ENCODE measurements around the gene THOC5. TPM values are rescaled to one million over a fixed set of nuclear protein-coding genes. Genes with fewer than 3 reads are reported as not detected.

THOC5 gene
- total RNA-seq, 6 experiments from 2014 or later = 11.9 to 17.4 (median 14.1) TPM

- 90% methylated on average over 2 of the region's 3 CpGs for WGBS (ENCODE audit: insufficient coverage, low coverage, low lambda C conversion rate, missing lambda C conversion rate)
Observed at GRCh38 chr22:29484642-29485041, 68.9 kb downstream of the THOC5 start.

DNA sequence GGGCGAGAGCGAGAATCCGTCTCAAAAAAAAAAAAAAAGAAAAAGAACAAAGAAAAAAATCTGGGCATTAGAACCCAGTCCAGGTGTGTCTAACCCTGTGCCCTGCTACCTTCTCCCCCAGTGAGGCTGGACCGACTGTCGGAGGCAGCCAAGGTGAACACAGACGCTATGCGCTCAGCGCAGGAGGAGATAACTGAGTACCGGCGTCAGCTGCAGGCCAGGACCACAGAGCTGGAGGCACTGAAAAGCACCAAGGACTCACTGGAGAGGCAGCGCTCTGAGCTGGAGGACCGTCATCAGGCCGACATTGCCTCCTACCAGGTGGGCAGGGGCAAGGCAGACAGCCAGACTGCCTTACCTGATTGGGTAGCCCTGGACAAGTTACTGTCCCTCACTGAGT lies 70.3 kb downstream of the THOC5 start:
- peaks cover 4 to 17% of the 10 kb centered on the region in 2 donors for H3K27me3 ChIP-seq

More at GRCh38 chr22:29484642-29485041, 68.9 kb downstream of the THOC5 start:
- no peak overlapping the region for H3K4me3 ChIP-seq
- TF ChIP-seq, protein P1, sequence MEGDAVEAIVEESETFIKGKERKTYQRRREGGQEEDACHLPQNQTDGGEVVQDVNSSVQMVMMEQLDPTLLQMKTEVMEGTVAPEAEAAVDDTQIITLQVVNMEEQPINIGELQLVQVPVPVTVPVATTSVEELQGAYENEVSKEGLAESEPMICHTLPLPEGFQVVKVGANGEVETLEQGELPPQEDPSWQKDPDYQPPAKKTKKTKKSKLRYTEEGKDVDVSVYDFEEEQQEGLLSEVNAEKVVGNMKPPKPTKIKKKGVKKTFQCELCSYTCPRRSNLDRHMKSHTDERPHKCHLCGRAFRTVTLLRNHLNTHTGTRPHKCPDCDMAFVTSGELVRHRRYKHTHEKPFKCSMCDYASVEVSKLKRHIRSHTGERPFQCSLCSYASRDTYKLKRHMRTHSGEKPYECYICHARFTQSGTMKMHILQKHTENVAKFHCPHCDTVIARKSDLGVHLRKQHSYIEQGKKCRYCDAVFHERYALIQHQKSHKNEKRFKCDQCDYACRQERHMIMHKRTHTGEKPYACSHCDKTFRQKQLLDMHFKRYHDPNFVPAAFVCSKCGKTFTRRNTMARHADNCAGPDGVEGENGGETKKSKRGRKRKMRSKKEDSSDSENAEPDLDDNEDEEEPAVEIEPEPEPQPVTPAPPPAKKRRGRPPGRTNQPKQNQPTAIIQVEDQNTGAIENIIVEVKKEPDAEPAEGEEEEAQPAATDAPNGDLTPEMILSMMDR (IDR thresholded peaks at IDR 0.05) = no peak
- TF ChIP-seq POLR2A (IDR thresholded peaks at IDR 0.05) = no peak
- no peaks in the 10 kb centered on the region for H3K36me3 ChIP-seq
- peaks cover 4 to 14% of the 10 kb centered on the region in 2 donors for H3K27me3 ChIP-seq
- H3K4me1 ChIP-seq = peaks cover 0 to 6% (median 0%) of the 10 kb centered on the region in 4 donors
- DNase-seq (no peak), ATAC-seq (no peak)
- no peak overlapping the region for H3K27ac ChIP-seq
- intact Hi-C loops (cut with DNase I) = no loop called here
- no peaks in the 10 kb centered on the region for H3K9me3 ChIP-seq

DNA sequence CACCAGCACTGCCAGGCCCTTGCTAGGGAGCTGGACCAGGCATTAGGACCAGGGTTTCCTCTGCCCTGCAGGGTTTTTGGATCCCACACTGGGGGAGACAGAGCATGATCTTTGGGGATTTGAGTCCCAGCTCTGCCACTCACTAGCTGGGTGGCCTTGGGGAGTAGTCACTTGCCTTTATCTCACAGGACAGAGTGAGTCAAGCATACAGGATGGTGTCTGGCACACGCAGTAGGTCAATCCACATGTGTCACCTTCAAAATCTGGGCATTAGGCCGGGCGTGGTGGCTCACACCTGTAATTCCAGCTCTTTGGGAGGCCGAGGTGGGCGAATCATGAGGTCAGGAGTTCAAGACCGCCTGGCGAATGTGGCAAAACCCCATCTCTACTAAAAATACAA lies 70.8 kb downstream of the THOC5 start:
- H3K27ac ChIP-seq = no peak overlapping the region
- no peaks in the 10 kb centered on the region for H3K9me3 ChIP-seq
- intact Hi-C loops (cut with DNase I) = no loop called here
- WGBS (ENCODE audit: insufficient coverage, low coverage, low lambda C conversion rate, missing lambda C conversion rate) = 91% methylated on average over 4 of the region's 7 CpGs
- peaks cover 4 to 17% of the 10 kb centered on the region in 2 donors for H3K27me3 ChIP-seq
- no peaks in the 10 kb centered on the region for H3K36me3 ChIP-seq
- TF ChIP-seq, protein P1 (IDR thresholded peaks at IDR 0.05) = no peak
- TF ChIP-seq POLR2A (IDR thresholded peaks at IDR 0.05) = no peak
- peaks cover 0 to 15% (median 0%) of the 10 kb centered on the region in 4 donors for H3K4me1 ChIP-seq
- ATAC-seq = no peak
- no peak overlapping the region for H3K4me3 ChIP-seq
- DNase-seq = no peak

More for the DNA sequence above, 70.3 kb downstream of the THOC5 start:
- H3K4me3 ChIP-seq = no peak overlapping the region
- H3K9me3 ChIP-seq = no peaks in the 10 kb centered on the region
- intact Hi-C loops (cut with DNase I) = no loop called here
- TF ChIP-seq POLR2A (IDR thresholded peaks at IDR 0.05) = no peak
- TF ChIP-seq, protein P1 (IDR thresholded peaks at IDR 0.05) = no peak
- ATAC-seq = no peak
- no peak for DNase-seq
- no peak overlapping the region for H3K27ac ChIP-seq
- WGBS (ENCODE audit: insufficient coverage, low coverage, low lambda C conversion rate, missing lambda C conversion rate) = no CpG with 5 or more reads among the region's 13 CpGs
- peaks cover 0 to 11% (median 0%) of the 10 kb centered on the region in 4 donors for H3K4me1 ChIP-seq
- H3K36me3 ChIP-seq = no peaks in the 10 kb centered on the region

GRCh38 chr22:29482253-29482652 lies 71.3 kb downstream of the THOC5 start:
- WGBS (ENCODE audit: insufficient coverage, low coverage, low lambda C conversion rate, missing lambda C conversion rate) = 47% methylated on average over 3 of the region's 11 CpGs
- Histone ChIP-seq H3K4me1 (peaks cover 0 to 15% (median 0%) of the 10 kb centered on the region in 4 donors), H3K4me3 (no peak overlapping the region), H3K27me3 (peaks cover 4 to 17% of the 10 kb centered on the region in 2 donors), H3K36me3 (no peaks in the 10 kb centered on the region), H3K9me3 (no peaks in the 10 kb centered on the region), H3K27ac (no peak overlapping the region)
- TF ChIP-seq, protein P1 (IDR thresholded peaks at IDR 0.05) = no peak
- TF ChIP-seq POLR2A (IDR thresholded peaks at IDR 0.05) = no peak
- DNase-seq (no peak), ATAC-seq (no peak)
- intact Hi-C loops (cut with DNase I) = no loop called here
